Measurements from ENCODE around the gene PUSL1.
A peak's percentile ranks its signal among the peaks of the same experiment; 100 is the strongest.

PUSL1 gene, protein sequence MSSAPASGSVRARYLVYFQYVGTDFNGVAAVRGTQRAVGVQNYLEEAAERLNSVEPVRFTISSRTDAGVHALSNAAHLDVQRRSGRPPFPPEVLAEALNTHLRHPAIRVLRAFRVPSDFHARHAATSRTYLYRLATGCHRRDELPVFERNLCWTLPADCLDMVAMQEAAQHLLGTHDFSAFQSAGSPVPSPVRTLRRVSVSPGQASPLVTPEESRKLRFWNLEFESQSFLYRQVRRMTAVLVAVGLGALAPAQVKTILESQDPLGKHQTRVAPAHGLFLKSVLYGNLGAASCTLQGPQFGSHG

DNA sequence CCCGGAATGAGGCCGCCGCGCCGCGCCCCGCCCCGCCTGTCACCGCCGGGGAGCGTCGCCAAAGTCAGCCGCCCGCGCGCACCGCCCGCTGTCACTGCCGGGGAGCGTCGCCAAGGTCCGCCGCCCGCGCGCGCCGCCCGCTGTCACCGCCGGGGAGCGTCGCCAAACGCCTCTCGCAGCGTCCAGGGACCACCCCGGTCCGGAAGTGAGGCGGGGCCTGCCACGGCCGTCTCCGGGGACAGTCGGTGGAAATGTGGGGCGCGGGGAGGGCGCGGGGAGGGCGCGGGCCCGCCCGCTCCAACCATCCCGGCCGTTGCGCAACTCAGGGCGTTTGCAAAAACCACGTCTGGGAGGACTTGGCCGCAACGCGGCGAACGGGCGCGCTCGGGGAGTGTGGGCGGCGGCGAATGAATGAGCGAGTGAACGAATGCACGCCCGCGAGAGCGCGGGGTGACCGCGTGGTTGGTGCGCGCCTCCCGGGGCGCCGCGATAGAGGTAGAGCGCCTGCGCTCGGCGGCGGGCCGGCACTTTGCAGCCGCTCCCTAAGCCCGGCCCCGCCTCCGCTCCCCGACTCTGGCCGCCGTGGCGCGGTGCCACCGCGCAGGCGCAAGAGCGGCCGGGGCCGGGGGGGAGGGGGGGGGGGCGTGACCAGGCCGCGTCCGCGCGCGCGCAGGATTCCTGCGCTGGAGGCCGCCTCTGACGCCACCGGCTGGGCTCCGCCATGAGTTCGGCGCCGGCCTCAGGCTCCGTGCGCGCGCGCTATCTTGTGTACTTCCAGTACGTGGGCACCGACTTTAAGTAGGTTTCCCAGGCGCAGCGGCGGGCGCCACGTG, at the start of gene PUSL1, which contains the start of gene ACAP3:
PUSL1 (plus strand) TSS at position 675 of the 833 bp plus-strand sequence; CDS start at position 722, 47 bp downstream.
ACAP3 (minus strand) TSS at position 8 of the 833 bp plus-strand sequence. CDS start 115 bp downstream, outside the sequence.
- DNase-seq = peak; percentile 80 to 92

DNA sequence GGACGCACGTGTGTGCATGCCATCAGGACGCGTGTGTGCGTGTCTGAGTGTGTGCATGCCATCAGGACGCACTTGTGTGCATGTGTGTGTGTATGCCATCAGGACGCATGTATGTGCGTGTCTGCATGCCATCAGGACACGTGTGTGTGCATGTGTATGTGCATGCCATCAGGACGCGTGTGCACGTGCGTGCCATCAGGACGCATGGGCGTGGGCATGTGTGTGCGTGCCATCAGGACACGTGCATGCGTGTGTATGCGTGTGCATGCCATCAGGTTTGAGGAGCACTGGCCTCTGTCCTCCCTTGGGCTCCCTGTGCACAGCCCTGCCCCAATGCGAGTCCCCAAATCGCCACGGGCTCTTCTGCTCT, 49.3 kb upstream of the PUSL1 start:
- no peak for DNase-seq

DNA sequence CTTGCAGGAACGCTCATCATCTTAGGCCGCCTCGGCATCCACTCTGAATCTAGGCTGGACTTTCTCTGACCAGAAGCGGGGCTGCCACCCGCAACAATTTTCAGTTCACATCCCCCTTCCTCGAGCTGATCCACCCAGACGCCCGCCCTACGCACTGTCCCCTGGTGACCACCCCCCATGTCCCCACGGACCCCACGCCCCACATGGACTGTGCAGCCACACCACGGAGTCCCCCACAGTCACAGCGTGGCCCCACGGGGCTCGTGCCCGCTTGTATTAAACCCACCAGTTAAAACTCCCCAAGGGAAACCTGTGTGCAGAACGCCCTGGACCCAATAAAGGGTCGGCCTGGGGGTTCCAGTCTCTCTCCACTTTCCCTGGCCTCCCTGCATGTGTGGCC, 48.9 kb upstream of the PUSL1 start:
- no peak for DNase-seq

DNA sequence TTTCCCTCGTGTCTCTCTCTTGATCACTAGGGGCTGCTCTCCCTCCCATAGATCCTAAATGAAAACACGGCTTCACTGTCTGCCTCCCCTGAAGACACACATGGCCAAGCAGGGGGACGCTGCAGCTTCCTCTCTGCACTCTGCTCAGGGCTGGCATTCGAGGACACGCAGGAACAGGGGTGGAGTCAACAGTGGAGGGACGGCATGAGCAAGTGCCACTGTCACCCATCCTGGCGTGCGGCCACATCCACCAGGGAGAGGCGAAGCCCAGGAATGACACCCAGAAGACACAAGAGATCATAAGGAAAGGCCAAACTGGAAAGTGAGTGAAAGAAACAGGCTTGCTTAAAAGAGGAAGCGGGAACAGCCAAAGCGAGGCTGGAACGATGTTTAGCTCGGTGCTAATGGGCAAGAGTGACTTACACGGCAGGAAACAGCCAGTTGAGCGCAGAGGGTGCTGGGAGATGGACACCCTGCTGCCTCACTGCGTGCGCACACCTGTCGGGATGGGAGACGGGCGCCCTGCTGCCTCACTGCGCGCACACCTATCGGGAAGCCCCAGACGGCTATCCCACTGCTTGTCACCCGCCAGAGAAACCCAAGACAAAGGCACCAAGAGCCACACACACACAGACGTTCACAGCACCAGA, 48.3 kb upstream of the PUSL1 start:
- no peak for DNase-seq

DNA sequence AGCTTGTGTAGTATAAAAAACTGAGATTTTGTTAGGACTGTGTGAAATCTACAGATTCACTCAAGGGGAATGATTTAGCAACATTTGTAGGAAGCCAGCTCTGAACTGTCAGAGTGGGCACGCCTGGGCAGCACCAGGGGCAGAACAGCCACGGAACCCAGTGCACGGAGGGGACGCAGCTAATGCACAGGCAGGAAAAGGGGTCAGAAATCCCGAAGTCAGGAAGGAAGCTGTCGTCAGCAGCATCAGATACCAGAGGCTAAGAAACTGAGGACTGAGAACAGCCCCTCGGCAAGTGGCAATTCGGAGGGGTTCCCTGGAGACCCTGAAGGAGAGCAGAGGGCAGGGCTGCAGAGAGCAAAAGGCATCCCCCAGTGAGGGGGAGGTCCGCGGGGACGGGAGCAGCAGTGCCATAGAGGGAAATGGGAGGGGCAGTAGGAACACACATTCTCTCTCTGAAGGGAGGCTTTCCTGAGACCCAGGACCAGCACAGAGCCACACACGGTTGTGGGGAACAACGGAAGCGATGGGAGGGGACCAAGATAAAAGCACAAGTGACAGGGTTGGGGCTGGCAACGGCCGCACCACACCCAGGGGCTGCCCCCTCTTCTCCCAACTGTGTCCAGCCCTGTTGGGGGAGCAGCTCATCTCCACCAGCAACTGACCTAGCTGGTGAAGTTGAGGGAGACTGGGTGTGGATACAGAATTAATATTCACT, 47.4 kb upstream of the PUSL1 start:
- no peak for DNase-seq

DNA sequence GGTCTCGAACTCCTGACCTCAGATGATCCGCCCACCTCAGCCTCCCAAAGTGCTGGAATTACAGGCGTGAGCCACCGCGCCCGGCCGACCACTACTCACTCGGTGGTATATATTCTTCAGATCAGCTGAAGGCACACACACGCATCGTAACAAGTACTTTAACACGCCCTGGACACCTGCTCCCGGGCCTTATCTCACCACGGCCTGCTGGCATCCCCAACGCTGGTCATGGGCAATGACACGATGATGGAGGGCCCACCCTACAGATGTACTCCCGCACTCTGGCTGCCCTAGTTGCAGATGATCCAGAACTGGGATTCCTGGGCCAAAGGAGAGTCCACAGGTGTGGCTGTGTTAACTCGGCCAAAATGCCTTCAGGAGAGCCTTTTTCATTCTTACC, 46.3 kb upstream of the PUSL1 start:
- DNase-seq = no peak

DNA sequence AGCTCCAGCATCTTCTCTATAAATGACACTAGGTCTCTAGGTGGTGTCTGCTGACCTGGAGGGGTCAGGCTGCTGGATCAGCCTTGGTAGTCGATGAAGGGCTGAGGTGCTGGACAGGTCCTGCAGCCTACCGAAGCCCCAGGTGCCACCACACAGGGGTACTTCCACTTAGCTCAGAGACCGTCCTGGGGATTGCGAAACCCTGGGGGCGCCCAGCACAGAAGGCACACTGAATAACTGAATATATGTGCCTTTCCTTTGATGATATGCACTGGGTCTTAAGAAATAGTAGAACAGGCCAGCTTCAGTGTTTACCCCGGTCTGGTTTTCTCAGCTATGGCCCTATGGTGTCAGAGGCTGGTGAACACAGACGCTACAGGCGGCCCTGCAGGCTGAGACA, 45.6 kb upstream of the PUSL1 start:
- DNase-seq = no peak

DNA sequence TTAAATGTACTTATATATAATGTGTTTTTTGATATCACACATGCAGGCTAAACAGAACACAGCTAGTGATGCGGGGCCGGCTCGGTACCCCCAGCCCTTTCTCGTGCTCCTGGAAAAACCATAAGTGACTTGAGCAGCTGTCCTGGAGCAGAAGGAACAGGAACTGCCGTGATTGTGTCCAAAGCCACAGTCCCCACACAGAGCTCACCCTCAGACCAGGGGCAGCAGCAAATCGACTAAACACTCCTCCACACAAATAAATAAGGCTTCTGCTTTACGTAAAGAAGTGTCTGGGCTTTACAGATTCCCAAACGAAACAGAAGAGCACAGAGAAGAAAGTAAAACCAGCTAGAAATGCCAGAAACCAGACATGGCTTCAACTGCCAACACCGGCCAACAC, 44.4 kb upstream of the PUSL1 start:
- DNase-seq = no peak

DNA sequence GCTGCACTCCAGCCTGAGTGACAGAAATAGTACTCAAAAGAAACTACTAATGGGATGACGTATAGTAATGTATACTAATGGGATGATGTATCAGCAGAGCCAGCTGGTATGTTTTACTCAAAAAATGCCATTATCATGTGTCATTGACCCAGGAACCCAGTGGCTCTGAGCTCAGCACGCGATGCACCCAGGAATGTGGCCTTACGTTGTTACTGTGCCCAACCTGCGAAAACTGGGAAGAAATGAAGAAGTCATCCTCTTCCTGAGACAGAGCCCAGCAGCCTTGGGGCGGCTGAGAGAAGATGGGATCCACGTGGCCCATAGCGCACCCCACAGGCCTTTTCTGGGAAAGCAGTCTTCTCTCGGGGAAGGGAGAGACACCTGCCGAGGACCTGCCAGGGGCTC, 43.5 kb upstream of the PUSL1 start:
- DNase-seq = no peak

DNA sequence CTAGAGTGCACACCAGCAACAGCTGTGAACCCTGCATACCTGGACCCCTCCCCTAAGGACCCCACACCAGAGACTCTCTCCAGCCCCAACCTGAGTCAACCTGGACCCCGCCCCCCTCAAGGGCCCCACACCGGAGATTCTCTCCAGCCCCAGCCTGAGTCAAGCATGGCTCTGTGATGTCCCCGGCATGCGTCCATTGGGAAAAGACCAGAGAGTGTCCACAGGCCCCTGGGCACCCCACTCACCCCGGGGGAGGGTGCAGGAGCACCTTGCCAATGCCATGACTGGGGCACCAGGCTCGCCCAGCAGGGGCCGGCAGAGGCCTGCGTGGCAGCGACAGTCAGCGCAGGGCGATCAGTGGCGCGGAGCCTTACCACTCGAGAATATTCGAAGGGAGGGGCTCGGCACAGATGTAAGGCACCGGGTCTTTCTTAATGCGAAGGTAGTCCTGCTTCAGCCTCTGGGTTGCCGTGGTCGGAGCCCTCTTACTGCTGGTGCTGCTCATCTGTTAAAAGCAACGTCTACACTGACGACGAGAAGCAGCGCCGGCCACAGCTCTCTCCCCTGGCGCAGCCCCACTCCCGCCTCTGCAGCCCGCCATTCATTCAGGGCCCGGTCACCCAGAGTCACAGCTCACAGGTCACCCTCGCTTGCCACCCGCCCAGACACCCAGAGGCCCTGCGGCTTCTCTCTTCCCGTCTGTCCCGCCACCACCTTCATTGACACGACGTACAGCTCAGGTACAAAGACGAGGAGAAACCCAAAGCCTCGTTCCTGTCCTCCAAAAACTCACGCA, 40.7 kb upstream of the PUSL1 start:
- DNase-seq = no peak

DNA sequence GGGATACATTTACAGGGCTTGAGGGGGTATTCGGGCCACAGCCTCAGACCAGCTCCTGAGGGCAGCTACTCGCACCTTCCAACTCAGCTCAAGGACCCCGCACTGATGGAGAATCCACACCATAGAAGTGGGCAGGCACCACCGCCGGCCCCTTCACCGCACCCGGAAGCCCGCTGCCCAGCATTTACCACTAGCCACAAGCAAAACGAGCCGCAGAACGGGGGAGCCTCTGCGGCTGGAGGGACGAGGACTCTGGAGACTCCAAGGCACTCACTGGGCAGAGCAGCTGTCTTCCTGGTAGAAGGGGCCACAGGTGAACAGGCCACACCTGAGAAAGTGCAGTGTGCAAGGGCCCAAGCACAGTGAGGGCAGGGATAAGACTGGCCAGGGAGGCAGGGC, 40.1 kb upstream of the PUSL1 start:
- no peak for DNase-seq

DNA sequence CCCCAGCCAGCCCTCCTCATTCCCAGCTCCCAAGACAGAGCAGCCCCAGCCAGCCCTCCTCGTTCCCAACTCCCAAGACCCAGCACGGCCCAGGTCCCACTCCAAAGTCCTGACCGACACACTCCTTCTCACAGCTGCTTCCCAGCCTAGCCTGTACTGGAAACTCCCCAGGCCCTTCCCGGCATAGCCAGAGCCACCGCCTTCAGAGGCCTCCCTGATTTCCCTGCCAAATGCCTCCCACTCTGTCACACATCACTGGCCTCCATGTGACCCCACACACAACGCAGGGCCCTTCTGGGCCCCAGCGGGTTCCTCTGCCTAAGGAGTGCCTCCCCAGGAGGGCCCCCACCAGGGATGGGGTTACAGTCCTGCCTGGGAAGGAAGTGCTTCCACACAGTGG, 37.6 kb upstream of the PUSL1 start:
- no peak for DNase-seq

DNA sequence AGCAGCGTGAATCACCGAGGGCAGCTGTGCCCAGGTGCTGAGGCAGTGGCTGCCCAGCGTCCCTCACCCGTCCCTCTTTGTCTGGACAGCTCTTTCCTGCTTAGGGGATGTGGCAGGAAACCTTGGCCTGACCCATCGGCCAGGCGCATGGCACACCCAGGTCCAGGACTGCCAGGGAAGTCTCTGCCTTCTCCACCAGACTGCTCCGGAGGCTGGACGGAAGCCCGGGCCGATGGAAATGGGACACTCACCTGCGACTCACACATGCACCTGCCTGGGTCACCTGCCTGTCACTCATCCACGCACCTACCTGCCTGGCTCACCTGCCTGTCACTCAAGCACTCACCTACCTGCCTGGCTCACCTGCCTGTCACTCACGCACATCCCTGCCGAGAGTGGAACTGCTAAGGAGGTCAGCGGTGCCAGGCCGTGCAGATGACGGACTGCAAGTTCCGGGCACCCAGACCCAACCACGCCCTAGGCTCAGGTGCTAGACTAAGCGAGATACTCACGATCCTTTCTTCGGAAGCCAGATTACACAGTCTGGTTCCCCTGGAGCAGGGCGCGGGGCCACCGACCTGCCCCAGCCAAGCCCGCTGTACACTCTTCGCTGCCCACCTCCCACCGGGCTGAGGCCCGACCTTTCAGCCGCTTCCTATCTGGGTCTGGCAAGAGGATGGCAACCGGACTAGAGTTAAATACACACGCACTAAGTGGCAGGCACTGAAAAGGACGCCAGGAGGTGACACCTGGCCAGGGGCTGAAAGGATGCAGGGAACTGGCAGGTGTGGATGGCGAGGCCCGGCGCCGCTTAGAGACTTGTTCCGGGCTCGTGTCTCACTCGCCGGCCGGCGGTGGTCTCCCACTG, 35.8 kb upstream of the PUSL1 start:
- DNase-seq = no peak

DNA sequence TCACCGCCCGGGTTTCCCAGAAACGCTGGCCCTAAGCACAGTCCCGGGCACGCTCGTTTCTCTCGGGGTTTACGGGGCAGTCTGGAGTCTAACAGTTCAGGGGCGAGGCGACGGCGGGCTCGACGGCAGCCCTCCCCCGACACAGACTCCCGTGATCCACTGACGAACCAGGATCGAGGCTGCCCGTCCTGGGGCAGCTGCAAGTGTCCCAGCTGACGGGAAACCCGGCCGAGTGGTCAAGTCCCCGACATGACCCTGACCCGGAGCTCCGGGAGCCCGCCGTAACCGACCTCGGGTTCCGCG, 35.2 kb upstream of the PUSL1 start:
- DNase-seq = no peak

DNA sequence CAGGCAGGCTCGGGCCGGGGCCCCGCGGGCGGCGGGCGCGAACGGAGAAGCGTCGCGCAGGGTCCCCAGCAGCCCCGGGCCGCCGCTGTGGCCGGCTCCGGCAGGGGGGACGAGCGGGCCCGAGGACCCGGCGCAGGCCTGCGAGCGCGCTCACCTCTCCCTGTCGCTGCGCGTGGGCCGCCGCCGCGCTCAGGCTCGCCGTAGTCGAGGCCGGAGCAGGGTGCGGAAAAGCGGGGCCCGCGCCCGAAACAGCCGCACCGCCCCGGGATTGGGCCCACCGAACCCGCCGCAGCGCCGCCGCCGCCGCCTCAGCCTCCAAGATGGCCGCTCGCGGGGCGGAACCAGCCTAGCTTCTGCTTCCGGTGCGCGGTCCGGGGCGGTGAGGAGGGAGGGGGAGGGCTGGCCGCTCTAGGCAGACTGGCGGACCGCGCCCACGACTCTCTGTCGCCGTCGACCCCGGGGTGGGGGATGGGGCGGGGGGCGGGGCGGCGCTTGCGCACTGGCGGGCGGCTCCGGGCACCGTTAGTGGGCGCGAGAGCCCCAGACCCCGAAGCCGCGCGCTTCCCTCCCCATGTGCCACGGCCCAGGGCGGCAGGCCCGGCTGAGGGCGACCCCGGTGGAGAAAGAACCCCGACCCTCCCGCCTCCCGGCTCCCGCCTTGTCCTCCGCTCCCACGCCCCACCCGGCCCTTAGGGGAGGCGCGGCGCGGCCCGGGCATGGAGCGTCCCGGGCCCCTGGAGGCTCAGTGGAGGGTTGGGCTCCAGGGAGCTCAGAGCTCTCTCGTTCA, 34.7 kb upstream of the PUSL1 start, which contains the start of gene UBE2J2:
UBE2J2 (minus strand) TSS at position 343 of the 787 bp plus-strand sequence. CDS start 5,862 bp downstream, outside the sequence.
- peak; percentile 72 to 84 for DNase-seq

DNA sequence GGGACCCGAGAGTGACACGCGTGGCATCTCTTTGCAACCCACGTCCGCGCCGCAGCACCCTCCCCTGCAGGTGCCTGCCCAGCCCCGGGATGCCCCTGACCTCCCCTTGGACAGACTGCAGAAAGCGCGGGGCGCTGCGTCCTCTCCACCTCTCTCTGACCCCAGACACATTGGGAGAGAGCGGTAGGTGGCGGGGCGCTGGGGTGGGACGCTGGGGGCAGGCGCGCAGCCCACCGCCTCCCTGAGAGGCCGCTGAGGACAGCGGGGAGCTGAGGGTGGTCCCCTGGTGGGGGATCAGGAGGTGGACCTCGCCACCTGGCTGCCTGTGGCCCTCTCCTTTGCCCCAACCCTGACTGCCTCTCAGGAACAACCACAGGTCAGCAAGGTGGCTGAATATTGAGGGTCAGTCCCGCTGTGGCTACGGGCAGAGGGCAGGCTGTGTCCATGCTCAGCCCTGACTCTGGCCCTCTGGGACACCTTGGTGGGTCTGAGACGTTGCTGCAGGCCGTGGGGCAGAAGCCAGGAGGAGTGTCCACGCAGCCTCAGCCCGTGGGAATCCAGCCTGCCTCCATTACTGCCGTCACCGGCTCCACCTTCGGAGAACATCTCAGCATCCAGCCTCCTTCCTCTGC, 34.0 kb upstream of the PUSL1 start:
- DNase-seq = no peak

DNA sequence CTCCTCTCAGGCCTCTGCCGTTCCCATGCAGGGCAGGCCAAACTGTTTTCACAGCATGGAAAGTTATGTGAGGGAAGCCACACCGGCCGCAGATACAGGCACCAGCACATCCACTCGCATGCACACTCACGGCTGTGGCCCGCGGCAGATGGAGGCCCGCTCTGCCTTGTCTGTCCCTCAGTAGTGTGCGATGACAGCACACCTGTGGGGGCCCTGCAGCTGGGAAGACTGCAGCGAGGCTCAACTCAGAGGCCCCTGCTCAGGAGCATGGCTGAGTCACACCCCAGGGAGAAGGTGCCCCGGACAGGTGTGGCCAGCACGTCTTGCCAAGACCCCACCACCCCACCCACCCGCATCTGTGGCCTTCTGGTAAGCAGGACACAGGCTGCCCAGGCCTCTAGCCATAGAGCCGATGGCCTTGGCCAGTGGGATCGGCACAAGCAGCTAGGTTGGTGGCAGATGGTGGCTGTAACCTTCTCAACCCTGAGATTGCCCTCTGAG, 33.4 kb upstream of the PUSL1 start:
- no peak for DNase-seq

DNA sequence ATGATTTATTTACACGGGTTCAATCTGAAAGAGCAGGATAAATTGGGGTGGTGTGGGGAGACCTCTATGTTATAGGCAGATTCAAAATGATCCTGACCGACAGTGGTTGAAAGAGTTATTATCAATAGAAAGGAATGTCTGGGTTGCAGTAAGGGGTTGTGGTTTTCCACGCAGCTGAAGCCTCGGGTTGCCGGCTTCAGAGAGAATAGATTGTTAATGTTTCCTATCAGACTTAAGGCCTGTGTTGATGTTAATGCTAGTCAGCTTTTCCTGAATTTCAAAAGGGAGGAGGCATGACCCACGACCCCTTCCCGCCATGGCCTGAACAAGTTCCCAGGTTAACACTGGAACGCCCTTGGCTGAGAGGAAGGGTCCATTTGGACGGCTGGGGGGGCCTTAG, 32.6 kb upstream of the PUSL1 start:
- no peak for DNase-seq

DNA sequence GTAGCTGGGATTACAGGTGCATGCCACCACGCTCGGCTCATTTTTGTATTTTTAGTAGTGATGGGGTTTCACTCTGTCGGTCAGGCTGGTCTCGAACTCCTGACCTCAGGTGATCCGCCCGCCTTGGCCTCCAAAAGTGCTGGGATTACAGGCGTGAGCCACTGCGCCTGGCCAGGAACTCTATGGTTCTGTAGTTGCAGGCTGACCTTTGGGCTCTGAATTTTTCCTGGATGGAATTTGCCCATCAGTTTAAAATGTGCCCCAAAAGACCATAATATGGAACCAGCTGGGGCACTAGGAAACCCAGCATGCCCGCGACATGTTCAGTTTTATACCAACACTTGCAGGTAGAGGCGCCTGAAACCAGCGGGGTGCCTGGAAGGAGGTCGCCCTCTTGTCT, 29.8 kb upstream of the PUSL1 start:
- DNase-seq = no peak

DNA sequence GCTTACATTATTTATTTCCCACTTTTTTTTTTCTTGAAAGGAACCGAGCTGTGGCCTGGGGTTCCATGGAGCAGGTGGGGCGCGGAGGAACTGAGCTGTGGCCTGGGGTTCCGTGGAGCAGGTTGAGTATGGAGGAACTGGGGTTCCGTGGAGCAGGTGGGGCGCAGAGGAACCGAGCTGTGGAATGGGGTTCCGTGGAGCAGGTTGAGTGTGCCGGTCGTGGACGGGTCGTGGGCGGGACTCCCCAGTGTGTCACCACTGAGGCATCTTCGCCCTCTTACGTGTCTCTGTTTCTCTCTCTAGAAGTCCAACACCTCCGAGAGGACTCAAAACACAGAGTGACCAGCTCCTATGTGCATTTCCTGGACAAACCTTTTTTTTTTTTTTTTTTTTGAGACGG, 29.4 kb upstream of the PUSL1 start:
- DNase-seq = no peak

All from NCI-H1930 (cell line).